Keratinocyte (primary cell): Measurements from ENCODE around the gene STPG2. TPM values are rescaled to one million over a fixed set of nuclear protein-coding genes. Genes with fewer than 3 reads are reported as not detected.

Source experiments
- DNase-seq: peaks from one replicate; pipeline ENCODE4 v3.0.0-alpha.2; 2011; ENCODE audit warnings: low read depth, missing footprints, low spot score
- FAIRE-seq: peaks from 2 replicates; lab custom pipeline; 2011; peaks lifted over from hg19 to GRCh38; lab: Jason Lieb, UNC
- H2AFZ ChIP-seq: 2 replicates; pipeline ENCODE4 v1.6.0; 2012; ENCODE audit warnings: low read length, control low read depth, inconsistent platforms; ENCODE audit not compliant: control insufficient read depth
- H3K27ac ChIP-seq: 2 replicates; pipeline ENCODE4 v1.5.1; 2011; ENCODE audit warnings: low read length; ENCODE audit not compliant: control insufficient read depth, insufficient read depth
- H3K27me3 ChIP-seq: 3 replicates; pipeline ENCODE4 v1.6.0; 2011; ENCODE audit warnings: low read length; ENCODE audit not compliant: control insufficient read depth, insufficient read depth; ENCODE audit errors: extremely low read depth
- H3K36me3 ChIP-seq, 2 experiments: 2 replicates in 1 of 2; 3 replicates in 1 of 2; pipeline ENCODE4 v1.5.1; 2011; ENCODE audit warnings: low read length in 2 of 2, mild to moderate bottlenecking in 1 of 2; ENCODE audit not compliant: control insufficient read depth in 2 of 2, insufficient read depth in 2 of 2; ENCODE audit errors: extremely low read depth in 1 of 2
- H3K4me1 ChIP-seq: 3 replicates; pipeline ENCODE4 v1.5.1; 2011; ENCODE audit warnings: low read length; ENCODE audit not compliant: control insufficient read depth, insufficient read depth; ENCODE audit errors: extremely low read depth
- H3K4me2 ChIP-seq: 3 replicates; pipeline ENCODE4 v1.6.0; 2011; ENCODE audit warnings: low read depth, low read length; ENCODE audit not compliant: control insufficient read depth, insufficient read depth; ENCODE audit errors: extremely low read depth
- H3K4me3 ChIP-seq, 3 experiments: fragments of 200-600 bp in 1 of 3; sonication (generic) in 1 of 3; 2 replicates in 2 of 3; 3 replicates in 1 of 3; pipeline ENCODE4 v1.5.1; 2011 to 2016; ENCODE audit warnings: low read length in 3 of 3, mild to moderate bottlenecking in 3 of 3, control low read depth in 2 of 3, inconsistent platforms in 1 of 3, low read depth in 1 of 3, mixed read lengths in 1 of 3, mixed run types in 1 of 3, moderate library complexity in 1 of 3; ENCODE audit not compliant: control insufficient read depth in 2 of 3, insufficient read depth in 2 of 3; ENCODE audit errors: extremely low read depth in 1 of 3
- H3K79me2 ChIP-seq: 2 replicates; pipeline ENCODE4 v1.6.0; 2012; ENCODE audit warnings: low read length; ENCODE audit not compliant: control insufficient read depth, insufficient read depth
- H3K9ac ChIP-seq: 3 replicates; pipeline ENCODE4 v1.6.0; 2011; ENCODE audit warnings: low read length; ENCODE audit not compliant: control insufficient read depth, insufficient read depth; ENCODE audit errors: extremely low read depth
- H3K9me1 ChIP-seq: 3 replicates; pipeline ENCODE4 v1.6.0; 2011; ENCODE audit warnings: low read length; ENCODE audit not compliant: control insufficient read depth, insufficient read depth; ENCODE audit errors: extremely low read depth
- H3K9me3 ChIP-seq: 2 replicates; pipeline ENCODE4 v1.5.1; 2012; ENCODE audit warnings: low read depth, low read length; ENCODE audit not compliant: control insufficient read depth
- H4K20me1 ChIP-seq: 3 replicates; pipeline ENCODE4 v1.6.0; 2011; ENCODE audit warnings: low read length; ENCODE audit not compliant: control insufficient read depth, insufficient read depth; ENCODE audit errors: extremely low read depth
- CTCF ChIP-seq, 3 experiments: IDR thresholded peaks in 1 of 3; conservative IDR thresholded peaks in 1 of 3; optimal IDR thresholded peaks in 1 of 3; 2 replicates in 2 of 3; 3 replicates in 1 of 3; pipeline versions ENCODE3 to v1.5.1; 2011; ENCODE audit warnings: low read length in 3 of 3, mild to moderate bottlenecking in 3 of 3, moderate library complexity in 2 of 3, control low read depth in 1 of 3, inconsistent platforms in 1 of 3; ENCODE audit not compliant: insufficient read depth in 2 of 3; ENCODE audit errors: extremely low read depth in 1 of 3
- EZH2 ChIP-seq: IDR thresholded peaks from one replicate; pipeline ENCODE4 v1.6.1; 2012; ENCODE audit warnings: inconsistent platforms, mild to moderate bottlenecking, low read length, moderate library complexity
- dilution Hi-C: fragments of 300-500 bp; cut with MboI; formaldehyde crosslinking; loops from one replicate; pipeline ENCODE4 v1.7.0; 2020; ENCODE audit warnings: low sequenced_read_pairs; ENCODE audit not compliant: extremely low pct_ligation_motif_present
- polyA plus RNA-seq, 5 experiments: library from polyadenylated mRNA; depleted of rRNA in 3 of 5; stranded (reverse) in 3 of 5; stranded (forward) in 1 of 5; unstranded in 1 of 5; fragments of >200 nt; gene quantifications; 1 replicate in 1 of 5; 2 replicates in 3 of 5; 3 replicates in 1 of 5; pipeline versions ENCODE4 v1.2.1 to v1.2.3, GENCODE V29; 2011 to 2012; ENCODE audit warnings: missing spikeins in 2 of 5, low read depth in 1 of 5, low replicate concordance in 1 of 5

The STPG2 gene
- polyA plus RNA-seq, 1 donor (not counting 4 experiments of a cell fraction or from before 2014, with no cell fraction given), result 0.07 TPM

- H3K9me3 ChIP-seq, result no peaks in the 10 kb centered on the region
- H3K4me3 ChIP-seq, result no peak overlapping the region
- H3K4me1 ChIP-seq, result no peaks in the 10 kb centered on the region
- DNase-seq (no peak), FAIRE-seq (no peak)
- no peak overlapping the region for H3K4me2 ChIP-seq
- H3K9ac ChIP-seq, result no peak overlapping the region
- no peaks in the 10 kb centered on the region for H3K36me3 ChIP-seq
- no peaks in the 10 kb centered on the region for H4K20me1 ChIP-seq
- no peak overlapping the region for H2AFZ ChIP-seq
- TF ChIP-seq EZH2 (no peak), CTCF (optimal IDR thresholded peaks at IDR 0.05 in 1 of 3, IDR thresholded peaks at IDR 0.05 in 1 of 3, conservative IDR thresholded peaks at IDR 0.05 in 1 of 3; ENCODE audit: extremely low read depth in 1 of 3, insufficient read depth in 2 of 3, low read length in 3 of 3) (no peak)
- H3K9me1 ChIP-seq, result no peaks in the 10 kb centered on the region
- no peaks in the 10 kb centered on the region for H3K79me2 ChIP-seq
- no peaks in the 10 kb centered on the region for H3K27me3 ChIP-seq
- H3K27ac ChIP-seq, result no peak overlapping the region
- dilution Hi-C loops, result no loop called here
Observed at GRCh38 chr4:97953171-97953941, 189.9 kb downstream of the STPG2 start.

GRCh38 chr4:97952763-97953162 lies 190.5 kb downstream of the STPG2 start:
- H3K4me3 ChIP-seq, result no peak overlapping the region
- no peaks in the 10 kb centered on the region for H3K9me3 ChIP-seq
- no peaks in the 10 kb centered on the region for H4K20me1 ChIP-seq
- DNase-seq (no peak), FAIRE-seq (no peak)
- no peak overlapping the region for H3K27ac ChIP-seq
- TF ChIP-seq EZH2, result no peak
- TF ChIP-seq CTCF (optimal IDR thresholded peaks at IDR 0.05 in 1 of 3, IDR thresholded peaks at IDR 0.05 in 1 of 3, conservative IDR thresholded peaks at IDR 0.05 in 1 of 3; ENCODE audit: extremely low read depth in 1 of 3, insufficient read depth in 2 of 3, low read length in 3 of 3), result no peak
- H3K9me1 ChIP-seq, result no peaks in the 10 kb centered on the region
- no peaks in the 10 kb centered on the region for H3K36me3 ChIP-seq
- H3K79me2 ChIP-seq, result no peaks in the 10 kb centered on the region
- dilution Hi-C loops, result no loop called here
- no peak overlapping the region for H2AFZ ChIP-seq
- no peaks in the 10 kb centered on the region for H3K27me3 ChIP-seq
- H3K9ac ChIP-seq, result no peak overlapping the region
- no peak overlapping the region for H3K4me2 ChIP-seq
- H3K4me1 ChIP-seq, result no peaks in the 10 kb centered on the region
